ENCODE measurements around the gene MPZL2. TPM values are rescaled to one million over a fixed set of nuclear protein-coding genes. Genes with fewer than 3 reads are reported as not detected.

MPZL2 gene
- total and polyA plus RNA-seq, 2 experiments from 2014 or later, result 2.6 to 4.2 TPM

DNA sequence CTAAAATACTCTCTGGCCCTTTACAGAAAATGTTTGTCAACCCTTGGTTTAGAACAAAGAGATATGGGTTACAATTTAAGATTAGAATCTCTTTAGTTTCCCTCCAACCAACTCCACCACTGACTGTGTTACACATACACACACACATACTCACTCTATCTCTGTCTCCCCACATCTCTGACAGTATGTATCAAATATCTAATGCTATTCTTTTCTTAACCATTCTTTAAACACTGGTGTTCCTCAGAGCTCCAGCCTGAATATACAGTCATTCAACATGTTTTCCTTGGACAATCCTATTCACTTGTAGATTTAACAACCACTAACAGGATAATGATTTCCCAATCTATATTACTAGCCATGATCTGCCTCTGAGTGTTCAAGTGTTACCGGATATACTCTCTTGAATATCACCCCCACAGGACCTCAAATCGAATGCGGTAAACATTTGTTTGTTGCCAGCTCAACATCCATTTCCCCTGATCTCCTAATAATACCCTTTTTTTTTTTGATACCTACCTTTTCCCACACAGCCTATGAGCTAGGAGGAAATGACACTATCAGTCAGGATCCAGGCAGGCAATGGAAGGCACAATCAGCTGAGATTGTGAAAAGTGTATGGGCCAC is 18.0 kb downstream of the MPZL2 start (continued):
- TF ChIP-seq ZNF462 (CRISPR knock-in tag; IDR thresholded peaks at IDR 0.05), result no peak
- no peak for TF ChIP-seq STAT1 (IDR thresholded peaks at IDR 0.05; ENCODE audit: unreplicated experiment)

GRCh38 chr11:118243993-118244762 is 19.9 kb downstream of the MPZL2 start:
- no peak for DNase-seq (ENCODE audit: low spot score)
- Histone ChIP-seq H3K36me3 (ENCODE audit: insufficient read depth) (no peaks in the 10 kb centered on the region), H3K9me2 (ENCODE audit: insufficient read depth) (no peaks in the 10 kb centered on the region), H3K4me1 (ENCODE audit: insufficient read depth) (peaks cover 3% of the 10 kb centered on the region; the same call in 1 of the 2 replicates), H3F3A (replicated peaks; ENCODE audit: low read depth) (no peaks in the 10 kb centered on the region), H3K27me3 (ENCODE audit: insufficient read depth) (peaks cover 5% of the 10 kb centered on the region; the same call in 1 of the 2 replicates), H3K27ac (ENCODE audit: low read depth) (no peak overlapping the region), H4K20me1 (replicated peaks; ENCODE audit: insufficient read depth) (no peaks in the 10 kb centered on the region), H3K4me2 (no peak overlapping the region), H3K4me3 (no peak overlapping the region), H3K79me2 (replicated peaks; ENCODE audit: insufficient read depth) (no peaks in the 10 kb centered on the region), H2AFZ (no peak overlapping the region)
- no peak for ATAC-seq
- H3K36me3 Mint-ChIP-seq (ENCODE audit: low read depth), result no peaks in the 10 kb centered on the region
- no peaks in the 10 kb centered on the region for H3K9me3 Mint-ChIP-seq
- no peak overlapping the region for H3K27ac Mint-ChIP-seq
- no peak overlapping the region for H3K4me3 Mint-ChIP-seq
- H3K27me3 Mint-ChIP-seq (ENCODE audit: insufficient read depth, low read depth, poor library complexity), result peaks cover 13% of the 10 kb centered on the region
- H3K4me1 Mint-ChIP-seq, result peaks cover 18% of the 10 kb centered on the region
- TF ChIP-seq, protein P1, sequence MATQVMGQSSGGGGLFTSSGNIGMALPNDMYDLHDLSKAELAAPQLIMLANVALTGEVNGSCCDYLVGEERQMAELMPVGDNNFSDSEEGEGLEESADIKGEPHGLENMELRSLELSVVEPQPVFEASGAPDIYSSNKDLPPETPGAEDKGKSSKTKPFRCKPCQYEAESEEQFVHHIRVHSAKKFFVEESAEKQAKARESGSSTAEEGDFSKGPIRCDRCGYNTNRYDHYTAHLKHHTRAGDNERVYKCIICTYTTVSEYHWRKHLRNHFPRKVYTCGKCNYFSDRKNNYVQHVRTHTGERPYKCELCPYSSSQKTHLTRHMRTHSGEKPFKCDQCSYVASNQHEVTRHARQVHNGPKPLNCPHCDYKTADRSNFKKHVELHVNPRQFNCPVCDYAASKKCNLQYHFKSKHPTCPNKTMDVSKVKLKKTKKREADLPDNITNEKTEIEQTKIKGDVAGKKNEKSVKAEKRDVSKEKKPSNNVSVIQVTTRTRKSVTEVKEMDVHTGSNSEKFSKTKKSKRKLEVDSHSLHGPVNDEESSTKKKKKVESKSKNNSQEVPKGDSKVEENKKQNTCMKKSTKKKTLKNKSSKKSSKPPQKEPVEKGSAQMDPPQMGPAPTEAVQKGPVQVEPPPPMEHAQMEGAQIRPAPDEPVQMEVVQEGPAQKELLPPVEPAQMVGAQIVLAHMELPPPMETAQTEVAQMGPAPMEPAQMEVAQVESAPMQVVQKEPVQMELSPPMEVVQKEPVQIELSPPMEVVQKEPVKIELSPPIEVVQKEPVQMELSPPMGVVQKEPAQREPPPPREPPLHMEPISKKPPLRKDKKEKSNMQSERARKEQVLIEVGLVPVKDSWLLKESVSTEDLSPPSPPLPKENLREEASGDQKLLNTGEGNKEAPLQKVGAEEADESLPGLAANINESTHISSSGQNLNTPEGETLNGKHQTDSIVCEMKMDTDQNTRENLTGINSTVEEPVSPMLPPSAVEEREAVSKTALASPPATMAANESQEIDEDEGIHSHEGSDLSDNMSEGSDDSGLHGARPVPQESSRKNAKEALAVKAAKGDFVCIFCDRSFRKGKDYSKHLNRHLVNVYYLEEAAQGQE (IDR thresholded peaks at IDR 0.05; ENCODE audit: unreplicated experiment), result no peak
- TF ChIP-seq EZH2phosphoT487 (IDR thresholded peaks at IDR 0.05; ENCODE audit: unreplicated experiment) (no peak), JUNB (IDR thresholded peaks at IDR 0.05; ENCODE audit: unreplicated experiment) (no peak), EZH2 (IDR thresholded peaks at IDR 0.05; ENCODE audit: low read depth, unreplicated experiment) (no peak)
- TF ChIP-seq, protein P2, sequence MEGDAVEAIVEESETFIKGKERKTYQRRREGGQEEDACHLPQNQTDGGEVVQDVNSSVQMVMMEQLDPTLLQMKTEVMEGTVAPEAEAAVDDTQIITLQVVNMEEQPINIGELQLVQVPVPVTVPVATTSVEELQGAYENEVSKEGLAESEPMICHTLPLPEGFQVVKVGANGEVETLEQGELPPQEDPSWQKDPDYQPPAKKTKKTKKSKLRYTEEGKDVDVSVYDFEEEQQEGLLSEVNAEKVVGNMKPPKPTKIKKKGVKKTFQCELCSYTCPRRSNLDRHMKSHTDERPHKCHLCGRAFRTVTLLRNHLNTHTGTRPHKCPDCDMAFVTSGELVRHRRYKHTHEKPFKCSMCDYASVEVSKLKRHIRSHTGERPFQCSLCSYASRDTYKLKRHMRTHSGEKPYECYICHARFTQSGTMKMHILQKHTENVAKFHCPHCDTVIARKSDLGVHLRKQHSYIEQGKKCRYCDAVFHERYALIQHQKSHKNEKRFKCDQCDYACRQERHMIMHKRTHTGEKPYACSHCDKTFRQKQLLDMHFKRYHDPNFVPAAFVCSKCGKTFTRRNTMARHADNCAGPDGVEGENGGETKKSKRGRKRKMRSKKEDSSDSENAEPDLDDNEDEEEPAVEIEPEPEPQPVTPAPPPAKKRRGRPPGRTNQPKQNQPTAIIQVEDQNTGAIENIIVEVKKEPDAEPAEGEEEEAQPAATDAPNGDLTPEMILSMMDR (conservative IDR thresholded peaks at IDR 0.05; ENCODE audit: low read depth in 2 of 2), result no peak
